IMR-90 (cell line): ENCODE results near the gene NAA60. TPM values are rescaled to one million over a fixed set of nuclear protein-coding genes. Genes with fewer than 3 reads are reported as not detected.

Experiments used
- ATAC-seq: fragments of 200-7000 bp; cut with Tn5 transposase; 2 replicates; pipeline ENCODE4 v1.9.1; 2020; ENCODE audit warnings: low read depth, mild to moderate bottlenecking, moderate library complexity
- BruUV-seq: library from RNA; stranded (reverse); fragments of 400-500 nt; replicated peaks from 2 replicates; lab custom pipeline; 2021; lab: Mats Ljungman, UMichigan
- CTCF ChIA-PET: fragments of 300-600 bp; formaldehyde crosslinking; extraction: SDS; loops from one replicate; lab custom pipeline; 2021; ENCODE audit warnings: antibody characterized with exemption; lab: Yijun Ruan, JAX
- POLR2A ChIA-PET: fragments of 300-600 bp; sonication (Branson Sonifier 250); formaldehyde crosslinking; loops from one replicate; lab custom pipeline; 2022; ENCODE audit warnings: antibody characterized with exemption; ENCODE audit not compliant: unreplicated experiment; lab: Charles Lee
- DNase-seq: peaks from one replicate; pipeline ENCODE4 v3.0.0; 2013
- H2AFZ ChIP-seq: replicated peaks from 2 replicates; pipeline ENCODE3; 2013; ENCODE audit warnings: low read length, mild to moderate bottlenecking; ENCODE audit not compliant: poor library complexity
- H2AK5ac ChIP-seq: 2 replicates; pipeline ENCODE4 v1.6.1; 2013; ENCODE audit warnings: low read depth, low read length, inconsistent platforms
- H2AK9ac ChIP-seq: replicated peaks from 2 replicates; pipeline ENCODE3; 2013; ENCODE audit warnings: mild to moderate bottlenecking, low read depth, low read length, moderate library complexity; ENCODE audit not compliant: poor library complexity
- H2BK120ac ChIP-seq: 2 replicates; pipeline ENCODE4 v1.6.1; 2013; ENCODE audit warnings: low read depth, low read length, inconsistent platforms
- H2BK15ac ChIP-seq: 3 replicates; pipeline ENCODE4 v1.6.1; 2013; ENCODE audit warnings: low read depth, low read length, inconsistent platforms
- H2BK20ac ChIP-seq: 2 replicates; pipeline ENCODE4 v1.6.1; 2013; ENCODE audit warnings: low read depth, mild to moderate bottlenecking, inconsistent platforms, low read length, moderate library complexity
- H2BK5ac ChIP-seq: 2 replicates; pipeline ENCODE4 v1.6.1; 2013; ENCODE audit warnings: mild to moderate bottlenecking, low read depth, low read length, inconsistent platforms; ENCODE audit not compliant: poor library complexity, severe bottlenecking
- H3K14ac ChIP-seq: replicated peaks from 2 replicates; pipeline ENCODE4 v1.6.1; 2013; ENCODE audit warnings: low read depth, low read length, inconsistent platforms
- H3K18ac ChIP-seq: 2 replicates; pipeline ENCODE4 v1.6.1; 2013; ENCODE audit warnings: low read depth, low read length, control low read depth
- H3K23ac ChIP-seq: 2 replicates; pipeline ENCODE4 v1.6.1; 2013; ENCODE audit warnings: low read depth, low read length, inconsistent platforms
- H3K27ac ChIP-seq: 2 replicates; pipeline ENCODE4 v1.5.1; 2013; ENCODE audit warnings: mild to moderate bottlenecking, control low read depth, low read length; ENCODE audit not compliant: insufficient read depth
- H3K27me3 ChIP-seq: 2 replicates; pipeline ENCODE4 v1.6.1; 2013; ENCODE audit warnings: low read length; ENCODE audit not compliant: control insufficient read depth, insufficient read depth
- H3K36me3 ChIP-seq: 2 replicates; pipeline ENCODE4 v1.6.1; 2013; ENCODE audit warnings: low read length, mixed read lengths; ENCODE audit not compliant: control insufficient read depth, insufficient read depth
- H3K4ac ChIP-seq: 2 replicates; pipeline ENCODE4 v1.6.1; 2013; ENCODE audit warnings: low read depth, low read length, inconsistent platforms
- H3K4me1 ChIP-seq: 2 replicates; pipeline ENCODE4 v1.6.1; 2013; ENCODE audit warnings: low read length, mixed read lengths; ENCODE audit not compliant: control insufficient read depth, insufficient read depth
- H3K4me2 ChIP-seq: 2 replicates; pipeline ENCODE4 v1.6.1; 2013; ENCODE audit warnings: low read depth, mild to moderate bottlenecking, control low read depth, low read length, moderate library complexity
- H3K4me3 ChIP-seq: 2 replicates; pipeline ENCODE4 v1.5.1; 2013; ENCODE audit warnings: low read depth, mild to moderate bottlenecking, control low read depth, low read length, moderate library complexity; ENCODE audit not compliant: insufficient read depth
- H3K56ac ChIP-seq: 2 replicates; pipeline ENCODE4 v1.6.1; 2013; ENCODE audit warnings: low read length, inconsistent platforms; ENCODE audit not compliant: insufficient read depth; ENCODE audit errors: extremely low read depth
- H3K79me1 ChIP-seq, 2 experiments: 2 replicates each; pipeline ENCODE4 v1.6.1; 2013; ENCODE audit warnings: low read length in 2 of 2, inconsistent platforms in 1 of 2, low read depth in 1 of 2
- H3K9ac ChIP-seq: 2 replicates; pipeline ENCODE4 v1.6.1; 2013; ENCODE audit warnings: low read depth, low read length, control low read depth
- H3K9me1 ChIP-seq: 2 replicates; pipeline ENCODE4 v1.6.1; 2013; ENCODE audit warnings: low read length, inconsistent platforms; ENCODE audit not compliant: insufficient read depth
- H3K9me3 ChIP-seq: 2 replicates; pipeline ENCODE4 v1.6.1; 2013; ENCODE audit warnings: low read length; ENCODE audit not compliant: control insufficient read depth, insufficient read depth
- H4K20me1 ChIP-seq: 2 replicates; pipeline ENCODE4 v1.6.1; 2013; ENCODE audit warnings: low read length, inconsistent platforms; ENCODE audit not compliant: insufficient read depth
- H4K5ac ChIP-seq: 2 replicates; pipeline ENCODE4 v1.6.1; 2013; ENCODE audit warnings: mild to moderate bottlenecking, low read depth, low read length, control low read depth
- H4K8ac ChIP-seq, 2 experiments: 2 replicates each; pipeline ENCODE4 v1.6.1; 2013; ENCODE audit warnings: low read depth in 2 of 2, low read length in 2 of 2, control low read depth in 1 of 2, inconsistent platforms in 1 of 2
- H4K91ac ChIP-seq: 2 replicates; pipeline ENCODE4 v1.6.1; 2013; ENCODE audit warnings: low read depth, low read length, inconsistent platforms; ENCODE audit not compliant: insufficient read depth
- FOS ChIP-seq: fragments of 150-350 bp; IDR thresholded peaks from 2 replicates; pipeline ENCODE4 v1.6.1; 2016; ENCODE audit warnings: low read depth, low read length
- RCOR1 ChIP-seq: IDR thresholded peaks from 2 replicates; pipeline ENCODE4 v1.6.1; 2012; ENCODE audit warnings: mild to moderate bottlenecking, low read length, improper control_type of control experiment; ENCODE audit not compliant: insufficient replicate concordance
- SMC3 ChIP-seq: fragments of 150-350 bp; IDR thresholded peaks from 2 replicates; pipeline ENCODE4 v1.6.1; 2016; ENCODE audit warnings: low read depth, mild to moderate bottlenecking, antibody characterized with exemption, low read length, moderate library complexity
- WGBS, 2 experiments: methylation state at CpG; one replicate each; pipeline versions ENCODE4 v1.1.5 to v1.1.7; 2013; ENCODE audit warnings: missing lambda C conversion rate in 2 of 2; ENCODE audit not compliant: insufficient read length in 1 of 2; ENCODE audit errors: extremely low coverage in 2 of 2; 5-methylcytosine and 5-hydroxymethylcytosine counted together
- dilution Hi-C: fragments of 300-500 bp; cut with HindIII; formaldehyde crosslinking; loops from one replicate; pipeline ENCODE4 v1.14.3; 2018; ENCODE audit warnings: low sequenced_read_pairs; ENCODE audit not compliant: unreplicated experiment
- in situ Hi-C: fragments of 300-500 bp; cut with MboI; formaldehyde crosslinking; loops from 3 replicates; pipeline ENCODE4 v1.14.3; 2019; ENCODE audit warnings: low sequenced_read_pairs, inconsistent platforms, mixed read lengths
- intact Hi-C: fragments of 100-400 bp; cut with micrococcal nuclease; formaldehyde crosslinking; loops from 2 replicates; pipeline ENCODE4 v1.10.0; 2022
- polyA plus RNA-seq, 3 experiments: library from polyadenylated mRNA; depleted of rRNA; stranded (reverse); fragments of >200 nt; gene quantifications; 2 replicates each; pipeline ENCODE4 v1.2.3, GENCODE V29; 2012; ENCODE audit warnings: low replicate concordance in 1 of 3
- total RNA-seq: library from RNA; depleted of rRNA; stranded (reverse); fragments of >200 nt; gene quantifications from 2 replicates; pipeline ENCODE4 v1.2.3, GENCODE V29; 2012
- TF ChIP-seq, protein P1 (sequence below): fragments of 150-350 bp; IDR thresholded peaks from 2 replicates; pipeline ENCODE4 v1.6.1; 2016; ENCODE audit warnings: low read depth, mild to moderate bottlenecking, low read length, moderate library complexity, borderline replicate concordance

The NAA60 gene
- total and polyA plus RNA-seq, 2 of the 4 experiments (the other 2 are of a cell fraction), result 7.5 to 18.0 TPM

DNA sequence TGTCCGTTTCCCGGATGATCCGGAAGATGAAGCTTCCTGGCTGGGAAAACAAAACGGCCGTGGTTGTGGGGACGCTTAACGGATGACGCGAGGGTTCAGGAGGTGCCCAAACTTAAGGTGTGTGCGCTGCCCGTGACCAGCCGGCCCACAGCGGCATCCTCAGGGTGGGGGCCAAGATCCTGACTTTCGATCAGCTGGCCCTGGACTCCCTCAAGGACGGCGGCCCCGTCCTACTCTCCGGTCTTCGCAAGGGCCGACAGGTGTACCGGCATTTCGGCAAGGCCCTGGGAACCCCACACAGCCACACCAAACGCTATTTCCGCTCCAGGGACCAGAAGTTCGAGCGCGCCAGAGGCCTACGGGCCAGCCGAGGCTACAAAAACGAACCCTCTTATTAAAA is 52.9 kb downstream of the NAA60 start:
- Histone ChIP-seq H3K4me1 (no peaks in the 10 kb centered on the region), H2BK20ac (no peak overlapping the region), H3K14ac (no peak overlapping the region), H3K36me3 (no peaks in the 10 kb centered on the region), H3K9me1 (0 out of 2 replicates have a peak, but pooled peaks cover 3% of the 10 kb centered on the region), H2AFZ (no peak overlapping the region), H3K4me2 (no peak overlapping the region), H3K79me1 (no peaks in the 10 kb centered on the region; a peak in 1 of 4 replicates), H3K27me3 (no peaks in the 10 kb centered on the region), H3K4me3 (no peak overlapping the region), H2BK15ac (no peak overlapping the region), H3K56ac (no peak overlapping the region), H3K9ac (no peak overlapping the region), H3K27ac (no peak overlapping the region), H4K91ac (no peak overlapping the region), H3K18ac (no peak overlapping the region), H3K9me3 (no peaks in the 10 kb centered on the region), H3K23ac (no peak overlapping the region), H4K8ac (no peak overlapping the region), H2BK5ac (no peak overlapping the region), H2AK5ac (no peak overlapping the region), H2BK120ac (no peak overlapping the region), H4K5ac (no peak overlapping the region), H2AK9ac (no peak overlapping the region), H3K4ac (no peak overlapping the region), H4K20me1 (no peaks in the 10 kb centered on the region)
- WGBS, 2 experiments, result 92% methylated on average over 19 of the region's 30 CpGs; no CpG with 5 or more reads in 1 of the 2 experiments
- intact Hi-C loops, result no loop called here
- in situ Hi-C loops, result no loop called here
- BruUV-seq, result no TSS peak
- TF ChIP-seq SMC3 (no peak), FOS (no peak), RCOR1 (no peak)
- TF ChIP-seq, protein P1, sequence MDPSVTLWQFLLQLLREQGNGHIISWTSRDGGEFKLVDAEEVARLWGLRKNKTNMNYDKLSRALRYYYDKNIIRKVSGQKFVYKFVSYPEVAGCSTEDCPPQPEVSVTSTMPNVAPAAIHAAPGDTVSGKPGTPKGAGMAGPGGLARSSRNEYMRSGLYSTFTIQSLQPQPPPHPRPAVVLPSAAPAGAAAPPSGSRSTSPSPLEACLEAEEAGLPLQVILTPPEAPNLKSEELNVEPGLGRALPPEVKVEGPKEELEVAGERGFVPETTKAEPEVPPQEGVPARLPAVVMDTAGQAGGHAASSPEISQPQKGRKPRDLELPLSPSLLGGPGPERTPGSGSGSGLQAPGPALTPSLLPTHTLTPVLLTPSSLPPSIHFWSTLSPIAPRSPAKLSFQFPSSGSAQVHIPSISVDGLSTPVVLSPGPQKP, result no peak
- ATAC-seq, result no peak
- dilution Hi-C loops, result no loop called here
- ChIA-PET POLR2A (no interaction called here), CTCF (no interaction called here)
- DNase-seq, result no peak
